HCT116 (cell line): Measurements from ENCODE around the gene KIF26B. TPM values are rescaled to one million over a fixed set of nuclear protein-coding genes. Genes with fewer than 3 reads are reported as not detected.

Source experiments
- ATAC-seq: fragments of 200-7000 bp; cut with Tn5 transposase; 2 replicates; pipeline ENCODE4 v1.9.1; 2020; ENCODE audit warnings: mild to moderate bottlenecking, moderate library complexity
- BruUV-seq: library from RNA; stranded (reverse); fragments of 400-500 nt; replicated peaks from 2 replicates; lab custom pipeline; 2021; lab: Mats Ljungman, UMichigan
- CTCF ChIA-PET: fragments of 300-600 bp; sonication (Branson Sonifier 250); formaldehyde crosslinking; loops from one replicate; lab custom pipeline; 2021; ENCODE audit warnings: antibody characterized with exemption; lab: Charles Lee
- POLR2A ChIA-PET: fragments of 300-600, 350-600 bp; sonication (Branson Sonifier 250); formaldehyde crosslinking; loops from one replicate; lab custom pipeline; 2021; ENCODE audit warnings: antibody characterized with exemption; lab: Charles Lee
- RAD21 ChIA-PET, 2 experiments: fragments of 300-600 bp; sonication (Branson Sonifier 250); formaldehyde crosslinking; loops; one replicate each; lab custom pipeline; 2023; ENCODE audit warnings: low total read pairs in 2 of 2; ENCODE audit not compliant: uncharacterized antibody in 2 of 2, unreplicated experiment in 2 of 2, low non-redundant PET in 1 of 2; lab: Charles Lee
- DNase-seq: peaks from one replicate; pipeline ENCODE4 v3.0.0-alpha.2; 2010; ENCODE audit warnings: low read depth, low spot score
- H2AFZ ChIP-seq: fragments of 200-600 bp; shearing (Covaris generic), sonication (generic); 2 replicates; pipeline ENCODE4 v1.6.1; 2017; ENCODE audit warnings: low read depth, mixed run types, mixed read lengths, antibody characterized with exemption, low read length; ENCODE audit not compliant: poor library complexity, severe bottlenecking
- H3K27ac ChIP-seq: 2 replicates; pipeline ENCODE4 v1.5.1; 2012; ENCODE audit warnings: low read depth, low read length
- H3K27me3 ChIP-seq: fragments of 200-600 bp; sonication (generic); 2 replicates; pipeline ENCODE4 v1.6.1; 2016; ENCODE audit warnings: mixed run types, low read length, mixed read lengths; ENCODE audit not compliant: insufficient read depth
- H3K36me3 ChIP-seq, 2 experiments: fragments of 200-500 bp in 1 of 2; fragments of 200-600 bp in 1 of 2; sonication (Bioruptor generic) in 1 of 2; sonication (generic) in 1 of 2; 2 replicates each; pipeline versions ENCODE4 v1.5.1 to v1.6.1; 2014 to 2016; ENCODE audit warnings: low read length in 2 of 2, inconsistent platforms in 1 of 2, mixed read lengths in 1 of 2, mixed run types in 1 of 2; ENCODE audit not compliant: insufficient read depth in 2 of 2, control insufficient read depth in 1 of 2
- H3K4me1 ChIP-seq, 2 experiments: fragments of 200-600 bp in 1 of 2; sonication (generic) in 1 of 2; 2 replicates each; pipeline versions ENCODE4 v1.5.1 to v1.6.1; 2012 to 2017; ENCODE audit warnings: low read length in 2 of 2, inconsistent platforms in 1 of 2, mild to moderate bottlenecking in 1 of 2, mixed read lengths in 1 of 2, mixed run types in 1 of 2, moderate library complexity in 1 of 2; ENCODE audit not compliant: insufficient read depth in 2 of 2, control insufficient read depth in 1 of 2
- H3K4me2 ChIP-seq: fragments of 200-600 bp; sonication (generic); 2 replicates; pipeline ENCODE4 v1.6.1; 2017; ENCODE audit warnings: mixed run types, low read length, mixed read lengths
- H3K4me3 ChIP-seq, 2 experiments: fragments of 200-600 bp in 1 of 2; sonication (generic) in 1 of 2; replicated peaks in 1 of 2; 2 replicates each; pipeline ENCODE4 v1.5.1; 2011 to 2016; ENCODE audit warnings: low read length in 2 of 2, control low read depth in 1 of 2, low read depth in 1 of 2, mild to moderate bottlenecking in 1 of 2, mixed read lengths in 1 of 2, mixed run types in 1 of 2
- H3K79me2 ChIP-seq: fragments of 200-600 bp; sonication (generic); 2 replicates; pipeline ENCODE4 v1.6.1; 2017; ENCODE audit warnings: mild to moderate bottlenecking, mixed run types, low read length, moderate library complexity, mixed read lengths; ENCODE audit not compliant: insufficient read depth
- H3K9ac ChIP-seq: fragments of 200-600 bp; sonication (generic); 2 replicates; pipeline ENCODE4 v1.6.1; 2016; ENCODE audit warnings: low read length, mixed read lengths
- H3K9me2 ChIP-seq: fragments of 200-600 bp; sonication (generic), shearing (Covaris generic); 2 replicates; pipeline ENCODE4 v1.6.1; 2017; ENCODE audit warnings: mixed run types, mild to moderate bottlenecking, moderate library complexity; ENCODE audit not compliant: insufficient read depth
- H3K9me3 ChIP-seq, 2 experiments: fragments of 200-500 bp in 1 of 2; fragments of 200-600 bp in 1 of 2; sonication (Bioruptor generic) in 1 of 2; sonication (generic) in 1 of 2; 2 replicates each; pipeline ENCODE4 v1.6.1; 2014 to 2017; ENCODE audit warnings: low read length in 2 of 2, mixed read lengths in 2 of 2, inconsistent platforms in 1 of 2, low read depth in 1 of 2, mild to moderate bottlenecking in 1 of 2, mixed run types in 1 of 2, moderate library complexity in 1 of 2; ENCODE audit not compliant: control insufficient read depth in 1 of 2, insufficient read depth in 1 of 2
- H4K20me1 ChIP-seq: fragments of 200-600 bp; sonication (generic), shearing (Covaris generic); 2 replicates; pipeline ENCODE4 v1.6.1; 2017; ENCODE audit warnings: mixed run types, mild to moderate bottlenecking, moderate library complexity; ENCODE audit not compliant: insufficient read depth
- FOSL1 ChIP-seq: IDR thresholded peaks from 2 replicates; pipeline ENCODE4 v1.6.1; 2012; ENCODE audit warnings: low read depth
- POLR2A ChIP-seq: IDR thresholded peaks from 2 replicates; pipeline ENCODE4 v1.7.0; 2011; ENCODE audit warnings: borderline replicate concordance; ENCODE audit not compliant: insufficient read depth, insufficient read length; ENCODE audit errors: extremely low read depth
- POLR2AphosphoS5 ChIP-seq: IDR thresholded peaks from 2 replicates; pipeline ENCODE4 v1.6.1; 2011; ENCODE audit warnings: mild to moderate bottlenecking, low read depth, low read length, moderate library complexity
- intact Hi-C: fragments of 100-400 bp; cut with micrococcal nuclease; formaldehyde crosslinking; loops from 2 replicates; pipeline ENCODE4 v1.10.0; 2022
- total RNA-seq: library from RNA; stranded (reverse); gene quantifications from one replicate; pipeline ENCODE4 v1.2.1, GENCODE V29; 2021; ENCODE audit not compliant: unreplicated experiment
- TF ChIP-seq, protein P1 (sequence below): IDR thresholded peaks from 2 replicates; pipeline ENCODE4 v1.6.1; 2012; ENCODE audit warnings: low read depth

The KIF26B gene
- total RNA-seq, 1 experiment from 2014 or later, result 0.49 TPM

DNA sequence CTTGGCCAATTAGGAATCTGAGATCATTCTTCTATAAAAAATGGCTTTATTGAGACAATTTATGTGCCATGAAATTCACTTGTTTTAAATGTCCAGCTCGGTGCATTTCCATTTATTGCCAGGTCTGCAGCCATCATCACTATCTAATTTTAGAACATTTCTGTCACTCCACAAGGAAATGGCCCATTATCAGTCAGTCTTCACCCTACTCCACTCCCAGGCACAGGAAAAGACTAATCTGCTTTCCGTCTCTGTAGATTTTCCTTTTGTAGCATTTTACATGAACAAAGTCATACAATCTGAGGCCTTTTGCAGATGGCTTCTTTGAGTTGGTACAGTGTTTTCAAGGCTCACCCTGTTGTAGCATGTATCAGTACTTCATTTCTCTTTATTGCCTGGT is 27.2 kb downstream of the KIF26B start:
- ChIA-PET POLR2A (no interaction called here), RAD21 (no interaction called here), CTCF (interaction anchor here (1.3 kb wide), 1 partner anchor 26 kb away, joined by 3 read pairs; no protein-coding TSS in a partner anchor)
- Histone ChIP-seq H3K9me2 (no peaks in the 10 kb centered on the region), H3K4me2 (no peak overlapping the region), H3K4me1 (peaks cover 8 to 11% of the 10 kb centered on the region in 2 experiments), H3K27me3 (no peaks in the 10 kb centered on the region), H3K79me2 (no peaks in the 10 kb centered on the region), H3K27ac (no peak overlapping the region), H2AFZ (no peak overlapping the region), H3K9me3 (no peaks in the 10 kb centered on the region), H3K9ac (no peak overlapping the region), H3K36me3 (no peaks in the 10 kb centered on the region), H3K4me3 (no peak overlapping the region), H4K20me1 (no peaks in the 10 kb centered on the region)
- intact Hi-C loops, result no loop called here
- no peak for TF ChIP-seq POLR2AphosphoS5
- DNase-seq (no peak), ATAC-seq (no peak)
- no TSS peak for BruUV-seq

DNA sequence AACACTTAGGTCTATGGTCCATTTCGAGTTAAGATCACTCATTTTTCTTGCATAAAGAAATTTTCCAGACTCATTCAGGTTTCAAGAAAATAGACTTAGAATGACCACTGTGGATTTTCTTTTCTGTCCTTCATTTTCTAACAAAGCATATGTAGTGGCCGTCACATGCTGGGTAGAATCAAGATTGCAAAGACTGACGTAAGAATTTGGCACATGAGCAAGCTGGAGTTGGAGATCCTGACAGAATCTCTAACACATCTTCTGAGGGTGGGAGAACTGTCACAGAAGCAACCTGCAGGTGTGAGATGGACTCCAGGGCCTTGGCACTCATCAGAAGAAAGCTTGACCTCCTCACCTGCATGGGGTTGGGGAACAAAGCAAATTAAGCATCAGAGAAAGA is 28.6 kb downstream of the KIF26B start:
- Histone ChIP-seq H3K9me2 (no peaks in the 10 kb centered on the region), H3K9me3 (no peaks in the 10 kb centered on the region), H3K36me3 (no peaks in the 10 kb centered on the region), H2AFZ (no peak overlapping the region), H3K9ac (no peak overlapping the region), H3K27ac (no peak overlapping the region), H3K4me2 (no peak overlapping the region), H3K79me2 (no peaks in the 10 kb centered on the region), H3K27me3 (no peaks in the 10 kb centered on the region), H4K20me1 (no peaks in the 10 kb centered on the region), H3K4me3 (no peak overlapping the region), H3K4me1 (no peaks in the 10 kb centered on the region)
- no peak for TF ChIP-seq POLR2A
- no peak for TF ChIP-seq FOSL1
- TF ChIP-seq, protein P1, sequence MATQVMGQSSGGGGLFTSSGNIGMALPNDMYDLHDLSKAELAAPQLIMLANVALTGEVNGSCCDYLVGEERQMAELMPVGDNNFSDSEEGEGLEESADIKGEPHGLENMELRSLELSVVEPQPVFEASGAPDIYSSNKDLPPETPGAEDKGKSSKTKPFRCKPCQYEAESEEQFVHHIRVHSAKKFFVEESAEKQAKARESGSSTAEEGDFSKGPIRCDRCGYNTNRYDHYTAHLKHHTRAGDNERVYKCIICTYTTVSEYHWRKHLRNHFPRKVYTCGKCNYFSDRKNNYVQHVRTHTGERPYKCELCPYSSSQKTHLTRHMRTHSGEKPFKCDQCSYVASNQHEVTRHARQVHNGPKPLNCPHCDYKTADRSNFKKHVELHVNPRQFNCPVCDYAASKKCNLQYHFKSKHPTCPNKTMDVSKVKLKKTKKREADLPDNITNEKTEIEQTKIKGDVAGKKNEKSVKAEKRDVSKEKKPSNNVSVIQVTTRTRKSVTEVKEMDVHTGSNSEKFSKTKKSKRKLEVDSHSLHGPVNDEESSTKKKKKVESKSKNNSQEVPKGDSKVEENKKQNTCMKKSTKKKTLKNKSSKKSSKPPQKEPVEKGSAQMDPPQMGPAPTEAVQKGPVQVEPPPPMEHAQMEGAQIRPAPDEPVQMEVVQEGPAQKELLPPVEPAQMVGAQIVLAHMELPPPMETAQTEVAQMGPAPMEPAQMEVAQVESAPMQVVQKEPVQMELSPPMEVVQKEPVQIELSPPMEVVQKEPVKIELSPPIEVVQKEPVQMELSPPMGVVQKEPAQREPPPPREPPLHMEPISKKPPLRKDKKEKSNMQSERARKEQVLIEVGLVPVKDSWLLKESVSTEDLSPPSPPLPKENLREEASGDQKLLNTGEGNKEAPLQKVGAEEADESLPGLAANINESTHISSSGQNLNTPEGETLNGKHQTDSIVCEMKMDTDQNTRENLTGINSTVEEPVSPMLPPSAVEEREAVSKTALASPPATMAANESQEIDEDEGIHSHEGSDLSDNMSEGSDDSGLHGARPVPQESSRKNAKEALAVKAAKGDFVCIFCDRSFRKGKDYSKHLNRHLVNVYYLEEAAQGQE, result no peak
- TF ChIP-seq POLR2AphosphoS5, result no peak
- intact Hi-C loops, result no loop called here
- BruUV-seq, result no TSS peak
- ChIA-PET CTCF (no interaction called here), RAD21 (no interaction called here), POLR2A (no interaction called here)
- ATAC-seq, result no peak
- DNase-seq, result no peak
